ENCODE results near the gene ITPR2. TPM values are rescaled to one million over a fixed set of nuclear protein-coding genes. Genes with fewer than 3 reads are reported as not detected.

The ITPR2 gene
- polyA plus RNA-seq, 1 of the 3 experiments (the other 2 are of a cell fraction), result 2.3 TPM

- CTCF ChIA-PET, result interaction anchor here (1.2 kb wide), 1 partner anchor 15 kb away, joined by 3 read pairs; no protein-coding TSS in a partner anchor
- no peak for TF ChIP-seq MEF2A (IDR thresholded peaks at IDR 0.05; ENCODE audit: borderline replicate concordance, low read depth)
- TF ChIP-seq NRF1 (IDR thresholded peaks at IDR 0.05; ENCODE audit: low read depth, low read length), result no peak
- TF ChIP-seq ELF1 (IDR thresholded peaks at IDR 0.05), result no peak
- TF ChIP-seq EZH2phosphoT487 (IDR thresholded peaks at IDR 0.05; ENCODE audit: borderline replicate concordance, low read depth), result no peak
- no peak for TF ChIP-seq SMC3 (IDR thresholded peaks at IDR 0.05; ENCODE audit: low read depth, low read length)
- no peak for TF ChIP-seq TCF12 (IDR thresholded peaks at IDR 0.05)
- no peak for TF ChIP-seq RCOR1 (IDR thresholded peaks at IDR 0.05; ENCODE audit: low read length)
- no peak for TF ChIP-seq RXRA (IDR thresholded peaks at IDR 0.05; ENCODE audit: borderline replicate concordance, low read depth)
- TF ChIP-seq, protein P1, sequence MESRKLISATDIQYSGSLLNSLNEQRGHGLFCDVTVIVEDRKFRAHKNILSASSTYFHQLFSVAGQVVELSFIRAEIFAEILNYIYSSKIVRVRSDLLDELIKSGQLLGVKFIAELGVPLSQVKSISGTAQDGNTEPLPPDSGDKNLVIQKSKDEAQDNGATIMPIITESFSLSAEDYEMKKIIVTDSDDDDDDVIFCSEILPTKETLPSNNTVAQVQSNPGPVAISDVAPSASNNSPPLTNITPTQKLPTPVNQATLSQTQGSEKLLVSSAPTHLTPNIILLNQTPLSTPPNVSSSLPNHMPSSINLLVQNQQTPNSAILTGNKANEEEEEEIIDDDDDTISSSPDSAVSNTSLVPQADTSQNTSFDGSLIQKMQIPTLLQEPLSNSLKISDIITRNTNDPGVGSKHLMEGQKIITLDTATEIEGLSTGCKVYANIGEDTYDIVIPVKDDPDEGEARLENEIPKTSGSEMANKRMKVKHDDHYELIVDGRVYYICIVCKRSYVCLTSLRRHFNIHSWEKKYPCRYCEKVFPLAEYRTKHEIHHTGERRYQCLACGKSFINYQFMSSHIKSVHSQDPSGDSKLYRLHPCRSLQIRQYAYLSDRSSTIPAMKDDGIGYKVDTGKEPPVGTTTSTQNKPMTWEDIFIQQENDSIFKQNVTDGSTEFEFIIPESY (IDR thresholded peaks at IDR 0.05; ENCODE audit: borderline replicate concordance, low read depth), result no peak
- TF ChIP-seq, protein P2, sequence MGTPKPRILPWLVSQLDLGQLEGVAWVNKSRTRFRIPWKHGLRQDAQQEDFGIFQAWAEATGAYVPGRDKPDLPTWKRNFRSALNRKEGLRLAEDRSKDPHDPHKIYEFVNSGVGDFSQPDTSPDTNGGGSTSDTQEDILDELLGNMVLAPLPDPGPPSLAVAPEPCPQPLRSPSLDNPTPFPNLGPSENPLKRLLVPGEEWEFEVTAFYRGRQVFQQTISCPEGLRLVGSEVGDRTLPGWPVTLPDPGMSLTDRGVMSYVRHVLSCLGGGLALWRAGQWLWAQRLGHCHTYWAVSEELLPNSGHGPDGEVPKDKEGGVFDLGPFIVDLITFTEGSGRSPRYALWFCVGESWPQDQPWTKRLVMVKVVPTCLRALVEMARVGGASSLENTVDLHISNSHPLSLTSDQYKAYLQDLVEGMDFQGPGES (IDR thresholded peaks at IDR 0.05; ENCODE audit: low read depth, low read length), result no peak
- TF ChIP-seq POLR2AphosphoS5 (IDR thresholded peaks at IDR 0.05; ENCODE audit: low read depth, low read length), result no peak
- no peak for TF ChIP-seq SIN3A (IDR thresholded peaks at IDR 0.05; ENCODE audit: borderline replicate concordance, low read depth, low read length)
- TF ChIP-seq, protein P3, sequence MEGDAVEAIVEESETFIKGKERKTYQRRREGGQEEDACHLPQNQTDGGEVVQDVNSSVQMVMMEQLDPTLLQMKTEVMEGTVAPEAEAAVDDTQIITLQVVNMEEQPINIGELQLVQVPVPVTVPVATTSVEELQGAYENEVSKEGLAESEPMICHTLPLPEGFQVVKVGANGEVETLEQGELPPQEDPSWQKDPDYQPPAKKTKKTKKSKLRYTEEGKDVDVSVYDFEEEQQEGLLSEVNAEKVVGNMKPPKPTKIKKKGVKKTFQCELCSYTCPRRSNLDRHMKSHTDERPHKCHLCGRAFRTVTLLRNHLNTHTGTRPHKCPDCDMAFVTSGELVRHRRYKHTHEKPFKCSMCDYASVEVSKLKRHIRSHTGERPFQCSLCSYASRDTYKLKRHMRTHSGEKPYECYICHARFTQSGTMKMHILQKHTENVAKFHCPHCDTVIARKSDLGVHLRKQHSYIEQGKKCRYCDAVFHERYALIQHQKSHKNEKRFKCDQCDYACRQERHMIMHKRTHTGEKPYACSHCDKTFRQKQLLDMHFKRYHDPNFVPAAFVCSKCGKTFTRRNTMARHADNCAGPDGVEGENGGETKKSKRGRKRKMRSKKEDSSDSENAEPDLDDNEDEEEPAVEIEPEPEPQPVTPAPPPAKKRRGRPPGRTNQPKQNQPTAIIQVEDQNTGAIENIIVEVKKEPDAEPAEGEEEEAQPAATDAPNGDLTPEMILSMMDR (IDR thresholded peaks at IDR 0.05), result no peak
- no peak for TF ChIP-seq TAF1 (IDR thresholded peaks at IDR 0.05; ENCODE audit: borderline replicate concordance, low read depth, low read length)
- no peak for TF ChIP-seq GATA2 (CRISPR knock-in tag; IDR thresholded peaks at IDR 0.05)
- no peak overlapping the region for H3K4me3 ChIP-seq (ENCODE audit: low read depth in 2 of 2, low read length in 1 of 2)
- no peaks in the 10 kb centered on the region for H3F3A ChIP-seq (replicated peaks; ENCODE audit: insufficient read depth)
- no peak for DNase-seq
- H3K79me2 ChIP-seq (ENCODE audit: insufficient read depth), result no peaks in the 10 kb centered on the region; the same call in 1 of the 2 replicates
- H3K27me3 ChIP-seq (ENCODE audit: insufficient read depth), result no peaks in the 10 kb centered on the region
- H3K4me1 ChIP-seq (ENCODE audit: control insufficient read depth in 1 of 2, insufficient read depth in 2 of 2, low read depth in 1 of 2, low read length in 1 of 2), result peaks cover 0 to 5% of the 10 kb centered on the region in 2 experiments; a peak in 1 of 4 replicates
- POLR2A ChIA-PET, result no interaction called here
- H4K20me1 ChIP-seq (ENCODE audit: insufficient read depth), result no peaks in the 10 kb centered on the region
- H2AFZ ChIP-seq (ENCODE audit: low read depth), result no peak overlapping the region
- 92% methylated on average over 4 of the region's 4 CpGs for WGBS (ENCODE audit: low lambda C conversion rate)
- H3K4me2 ChIP-seq, result no peak overlapping the region
- H3K27ac ChIP-seq (ENCODE audit: low read depth in 2 of 2, low read length in 1 of 2), result no peak overlapping the region
- no peaks in the 10 kb centered on the region for H3K9me2 ChIP-seq
- no peaks in the 10 kb centered on the region for H3K36me3 ChIP-seq (replicated peaks in 1 of 2; ENCODE audit: control insufficient read depth in 1 of 2, insufficient read depth in 2 of 2, low read length in 1 of 2)
- H3K9ac ChIP-seq, result no peak overlapping the region
- H3K9me3 ChIP-seq, result no peaks in the 10 kb centered on the region
Measured at GRCh38 chr12:26513363-26514043, 319.5 kb downstream of the ITPR2 start.
